Fibroblast of lung (primary cell): ENCODE results near the gene SDK1.

ENCODE experiments used
- EZH2 ChIP-seq: IDR thresholded peaks from 2 replicates; pipeline ENCODE4 v1.5.1; 2012; ENCODE audit warnings: low read length, control low read depth, mild to moderate bottlenecking; ENCODE audit errors: missing control alignments
- TF ChIP-seq, protein P1 (sequence below), 2 donors: IDR thresholded peaks in 1 of 2; conservative IDR thresholded peaks in 1 of 2; 1 replicate in 1 of 2; 2 replicates in 1 of 2; pipeline ENCODE4 v1.5.1; 2011 to 2012; ENCODE audit warnings: low read length in 2 of 2, control low read depth in 1 of 2, inconsistent platforms in 1 of 2, low read depth in 1 of 2, mild to moderate bottlenecking in 1 of 2

DNA sequence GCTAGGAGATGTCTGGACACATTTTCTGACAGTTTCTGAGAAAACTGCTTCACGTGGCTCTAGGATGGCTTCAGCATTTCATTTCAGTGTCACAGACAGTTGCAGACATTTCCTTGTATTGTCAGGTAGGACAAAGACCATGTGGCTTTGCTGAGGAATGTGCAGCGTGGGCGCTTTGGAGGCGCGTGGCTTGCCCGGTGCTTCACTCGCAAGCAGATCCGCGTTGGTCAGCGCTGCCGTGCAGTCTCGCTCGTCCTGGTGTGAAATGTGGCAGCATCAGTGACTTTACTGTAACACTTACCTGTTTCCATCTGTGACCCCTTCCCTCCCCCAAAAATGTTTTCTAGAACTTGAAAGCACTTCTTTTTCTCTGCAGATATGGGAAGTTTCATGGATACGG is 340.5 kb downstream of the SDK1 start:
- TF ChIP-seq, protein P1, sequence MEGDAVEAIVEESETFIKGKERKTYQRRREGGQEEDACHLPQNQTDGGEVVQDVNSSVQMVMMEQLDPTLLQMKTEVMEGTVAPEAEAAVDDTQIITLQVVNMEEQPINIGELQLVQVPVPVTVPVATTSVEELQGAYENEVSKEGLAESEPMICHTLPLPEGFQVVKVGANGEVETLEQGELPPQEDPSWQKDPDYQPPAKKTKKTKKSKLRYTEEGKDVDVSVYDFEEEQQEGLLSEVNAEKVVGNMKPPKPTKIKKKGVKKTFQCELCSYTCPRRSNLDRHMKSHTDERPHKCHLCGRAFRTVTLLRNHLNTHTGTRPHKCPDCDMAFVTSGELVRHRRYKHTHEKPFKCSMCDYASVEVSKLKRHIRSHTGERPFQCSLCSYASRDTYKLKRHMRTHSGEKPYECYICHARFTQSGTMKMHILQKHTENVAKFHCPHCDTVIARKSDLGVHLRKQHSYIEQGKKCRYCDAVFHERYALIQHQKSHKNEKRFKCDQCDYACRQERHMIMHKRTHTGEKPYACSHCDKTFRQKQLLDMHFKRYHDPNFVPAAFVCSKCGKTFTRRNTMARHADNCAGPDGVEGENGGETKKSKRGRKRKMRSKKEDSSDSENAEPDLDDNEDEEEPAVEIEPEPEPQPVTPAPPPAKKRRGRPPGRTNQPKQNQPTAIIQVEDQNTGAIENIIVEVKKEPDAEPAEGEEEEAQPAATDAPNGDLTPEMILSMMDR (conservative IDR thresholded peaks at IDR 0.05 in 1 of 2, IDR thresholded peaks at IDR 0.05 in 1 of 2; ENCODE audit: low read depth in 1 of 2, low read length in 2 of 2) = no peak
- TF ChIP-seq EZH2 = no peak
